NT2/D1 (cell line): ENCODE results near the gene ETFB.

Experiments used
- DNase-seq: peaks from one replicate; pipeline ENCODE4 v3.0.0-alpha.2; 2011; ENCODE audit warnings: low read depth, low spot score
- H3K27me3 ChIP-seq: 2 replicates; pipeline ENCODE4 v1.6.0; 2011; ENCODE audit warnings: mild to moderate bottlenecking; ENCODE audit not compliant: insufficient read length, insufficient read depth
- H3K36me3 ChIP-seq: 2 replicates; pipeline ENCODE4 v1.6.1; 2011; ENCODE audit warnings: mild to moderate bottlenecking, low read length, mixed read lengths; ENCODE audit not compliant: insufficient read depth, insufficient read length
- H3K4me1 ChIP-seq: 2 replicates; pipeline ENCODE4 v1.5.1; 2011; ENCODE audit not compliant: insufficient read depth, insufficient read length
- H3K4me3 ChIP-seq: 2 replicates; pipeline ENCODE4 v1.5.1; 2011; ENCODE audit warnings: low read depth; ENCODE audit not compliant: insufficient read length
- H3K9ac ChIP-seq: 2 replicates; pipeline ENCODE4 v1.6.0; 2011; ENCODE audit warnings: low read depth; ENCODE audit not compliant: insufficient read length
- H3K9me3 ChIP-seq: 2 replicates; pipeline ENCODE4 v1.5.1; 2011; ENCODE audit warnings: mild to moderate bottlenecking, low read length; ENCODE audit not compliant: insufficient read depth
- SUZ12 ChIP-seq: IDR thresholded peaks from 2 replicates; pipeline ENCODE4 v1.6.1; 2011; ENCODE audit not compliant: insufficient read length, insufficient read depth; ENCODE audit errors: extremely low read depth
- YY1 ChIP-seq: IDR thresholded peaks from 2 replicates; pipeline ENCODE4 v1.6.1; 2011; ENCODE audit not compliant: insufficient read length, insufficient read depth
- ZNF274 ChIP-seq: IDR thresholded peaks from 2 replicates; pipeline ENCODE4 v1.6.1; 2011; ENCODE audit warnings: mild to moderate bottlenecking, low read depth, low read length

Gene ETFB

DNA sequence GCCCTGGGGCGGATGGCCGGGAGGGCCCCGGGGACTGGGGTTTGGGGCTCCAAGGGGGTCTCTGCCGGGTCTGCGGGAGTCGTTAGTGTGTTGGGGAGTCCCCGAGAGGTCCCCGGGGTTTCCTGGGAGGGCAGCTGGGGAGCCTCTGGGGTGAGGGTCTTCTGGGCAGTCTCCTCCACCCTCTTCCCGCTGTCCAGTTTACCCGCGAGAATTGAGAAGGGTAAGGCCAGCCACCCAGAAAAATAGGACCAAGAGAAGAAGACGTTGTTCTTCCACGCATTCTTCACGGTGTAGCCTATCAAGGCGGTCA is 1.0 kb upstream of the ETFB start:
- no peaks in the 10 kb centered on the region for H3K36me3 ChIP-seq
- H3K27me3 ChIP-seq, result no peaks in the 10 kb centered on the region
- peak overlapping the region; percentile 96 for H3K9ac ChIP-seq
- H3K9me3 ChIP-seq, result no peaks in the 10 kb centered on the region
- TF ChIP-seq YY1 (no peak), ZNF274 (no peak), SUZ12 (no peak)
- peak overlapping the region; percentile 83 for H3K4me3 ChIP-seq
- H3K4me1 ChIP-seq, result peaks cover 4% of the 10 kb centered on the region
- DNase-seq, result no peak

DNA sequence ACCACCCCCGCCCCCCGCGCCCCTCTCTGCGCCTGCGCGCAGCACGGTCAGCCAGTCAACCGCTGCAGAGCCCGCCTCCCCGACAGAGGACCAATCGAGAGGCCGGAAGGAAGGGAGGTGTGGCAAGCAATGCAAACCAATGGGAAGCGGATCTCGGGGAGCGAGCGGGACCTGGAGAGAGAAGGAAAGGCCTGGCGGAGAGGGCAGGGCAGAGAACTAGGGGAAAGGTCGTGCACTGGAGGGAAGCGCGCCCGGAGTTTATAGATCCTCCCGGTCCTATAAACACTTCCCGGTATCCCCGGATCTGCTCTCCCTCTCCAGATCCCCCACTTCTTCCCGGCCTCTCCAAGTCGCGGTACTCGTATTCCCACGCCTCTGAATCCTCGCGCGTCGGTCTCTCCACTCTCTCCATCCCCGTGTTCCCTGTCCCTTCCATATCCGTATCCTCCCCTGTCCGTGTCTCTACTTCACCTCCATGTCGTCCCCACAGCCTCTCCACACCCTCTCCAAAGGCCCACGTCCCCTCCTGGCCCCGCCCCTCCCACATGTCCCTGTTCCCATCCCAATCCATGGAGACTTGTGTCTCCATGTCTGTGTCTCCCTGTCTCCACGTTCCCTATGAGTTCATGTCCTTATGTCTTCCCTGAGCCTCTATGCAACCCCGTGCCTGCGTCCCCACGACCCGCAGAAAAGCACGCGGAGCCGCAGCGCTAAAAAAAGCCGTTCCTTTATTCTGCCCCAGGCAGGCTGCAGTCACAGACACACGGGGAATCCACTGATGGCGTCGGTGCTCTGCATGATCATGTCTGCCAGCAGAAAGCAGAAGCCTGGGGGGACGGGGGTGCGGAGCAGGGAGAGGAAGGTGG is 434 bp upstream of the ETFB start:
- Histone ChIP-seq H3K4me1 (peaks cover 4% of the 10 kb centered on the region), H3K9ac (peak overlapping the region; percentile 96), H3K36me3 (no peaks in the 10 kb centered on the region), H3K27me3 (no peaks in the 10 kb centered on the region), H3K4me3 (peak overlapping the region; percentile 83), H3K9me3 (no peaks in the 10 kb centered on the region)
- TF ChIP-seq SUZ12 (no peak), YY1 (no peak)
- peak; percentile 91 for DNase-seq

DNA sequence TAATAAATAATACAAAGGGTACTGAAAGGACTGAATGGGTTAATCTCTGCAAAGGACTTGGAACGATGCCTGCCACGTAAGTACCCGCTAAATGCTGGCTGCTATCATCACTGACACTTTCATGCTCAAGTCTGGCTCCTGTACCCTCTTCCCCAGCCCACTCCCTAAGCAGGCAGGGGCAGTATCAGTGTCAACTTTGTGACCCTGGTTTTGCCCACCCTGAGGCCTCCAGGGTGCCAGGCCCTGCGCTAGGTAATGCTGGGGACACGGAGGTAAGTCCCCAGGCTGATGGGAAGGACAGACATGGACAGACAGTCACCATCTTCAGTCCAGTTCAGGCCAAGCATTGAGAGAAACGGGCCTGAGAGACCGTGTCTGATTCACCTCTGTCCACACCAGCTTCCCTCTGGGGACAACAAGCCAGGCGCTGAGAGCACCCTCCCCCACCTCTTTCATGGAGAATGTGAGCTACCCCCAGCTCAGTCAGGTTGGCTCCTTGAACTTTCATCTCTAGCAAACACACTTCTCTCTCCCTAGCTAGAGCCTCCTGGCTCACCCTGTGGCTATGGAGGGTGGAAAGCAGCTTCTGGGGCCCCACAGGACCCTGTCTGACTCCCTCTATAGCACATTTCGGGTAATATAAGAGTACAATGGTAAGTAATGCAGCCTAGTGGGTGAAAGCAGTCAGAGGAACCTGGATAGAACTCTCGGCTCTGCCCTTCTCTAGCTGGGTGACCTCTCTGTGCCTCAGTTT is 800 bp downstream of the ETFB start:
- Histone ChIP-seq H3K9ac (peak overlapping the region; percentile 92), H3K9me3 (no peaks in the 10 kb centered on the region), H3K27me3 (no peaks in the 10 kb centered on the region), H3K36me3 (no peaks in the 10 kb centered on the region), H3K4me3 (peak overlapping the region; percentile 73), H3K4me1 (peaks cover 4% of the 10 kb centered on the region)
- TF ChIP-seq YY1, result no peak
- no peak for TF ChIP-seq ZNF274
- no peak for TF ChIP-seq SUZ12
- DNase-seq, result no peak

DNA sequence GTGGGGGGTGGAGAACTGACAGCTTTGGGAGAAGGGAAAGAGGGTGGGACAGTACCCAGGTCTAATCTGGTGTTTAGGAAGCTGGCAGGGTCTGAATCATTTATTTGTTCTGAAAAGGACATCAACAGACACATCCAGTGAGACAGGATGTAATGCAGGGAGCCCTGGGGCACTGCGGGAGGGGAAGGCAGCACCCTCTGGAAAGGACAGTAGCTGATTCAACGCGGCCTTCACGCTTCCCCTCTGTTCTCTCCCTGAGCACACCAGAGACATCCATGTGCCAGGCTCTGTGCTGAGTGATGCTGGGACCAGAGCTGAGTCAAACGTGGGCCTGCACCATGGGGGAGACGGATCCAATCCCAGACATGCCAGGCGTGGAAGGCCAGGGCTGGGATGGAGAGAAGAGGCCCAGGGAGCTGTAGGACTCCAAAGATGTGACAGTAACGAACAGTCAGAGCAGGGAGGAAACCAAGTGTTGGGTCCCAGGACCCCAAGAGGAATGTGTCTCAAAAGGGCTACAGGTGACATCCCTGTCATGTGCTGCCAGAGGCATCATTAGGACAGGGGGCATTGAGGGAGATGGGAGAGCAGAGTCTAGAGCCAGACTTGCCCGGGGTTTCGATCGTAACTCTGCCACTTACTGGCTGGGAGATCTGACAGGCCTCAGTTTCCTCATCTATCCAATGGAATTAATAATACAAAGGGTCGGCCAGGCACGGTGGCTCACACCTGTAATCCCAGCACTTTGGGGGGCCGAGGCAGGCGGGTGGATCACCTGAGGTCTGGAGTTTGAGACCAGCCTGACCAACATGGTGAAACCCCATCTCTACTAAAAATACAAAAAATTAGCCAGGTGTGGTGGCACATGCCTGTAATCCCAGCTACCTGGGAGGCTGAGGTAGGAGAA is 1.7 kb downstream of the ETFB start:
- H3K4me1 ChIP-seq, result peaks cover 4% of the 10 kb centered on the region

DNA sequence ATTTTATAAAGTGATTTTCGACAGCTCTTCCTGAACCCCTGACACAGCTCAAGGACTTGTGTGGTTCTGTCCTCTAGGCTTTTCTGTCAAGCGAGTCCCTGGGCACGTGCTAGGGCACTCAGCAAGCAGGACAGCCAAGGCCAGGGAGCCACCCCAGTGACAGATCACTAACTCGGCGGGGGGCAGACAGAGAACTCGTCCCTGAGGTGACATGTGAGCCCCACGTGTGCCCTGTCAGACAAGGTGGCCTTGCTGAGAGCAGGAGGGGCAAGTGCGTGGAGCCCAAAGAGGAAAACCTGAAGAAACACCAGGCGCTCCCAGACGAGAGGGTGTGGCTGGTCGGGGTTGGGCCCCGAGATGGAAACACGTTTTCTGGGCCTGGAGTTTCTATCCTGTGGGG is 4.9 kb downstream of the ETFB start:
- DNase-seq, result no peak

More for the DNA sequence above, 1.7 kb downstream of the ETFB start:
- H3K36me3 ChIP-seq, result no peaks in the 10 kb centered on the region
- no peak overlapping the region for H3K9ac ChIP-seq
- H3K27me3 ChIP-seq, result no peaks in the 10 kb centered on the region
- TF ChIP-seq YY1 (no peak), SUZ12 (no peak), ZNF274 (no peak)
- no peak for DNase-seq
- no peaks in the 10 kb centered on the region for H3K9me3 ChIP-seq
- no peak overlapping the region for H3K4me3 ChIP-seq

DNA sequence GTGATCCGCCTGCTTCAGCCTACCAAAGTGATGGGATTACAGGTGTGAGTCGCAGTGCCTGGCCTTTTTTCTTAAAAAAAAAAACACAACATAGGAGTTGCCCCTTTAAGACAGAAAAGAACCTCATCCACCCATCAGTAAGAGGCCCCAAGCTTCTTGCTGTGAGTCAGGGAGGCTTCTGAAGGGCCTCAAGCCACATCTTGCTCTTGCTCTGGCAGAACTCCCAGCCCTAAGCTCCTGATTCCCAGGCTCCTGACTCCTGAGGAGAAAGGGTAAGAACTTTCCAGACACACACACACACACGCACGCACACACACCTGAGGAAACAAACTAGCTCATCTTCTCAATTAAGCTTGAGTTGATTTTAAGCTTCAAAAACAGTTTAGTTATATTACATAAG is 6.9 kb downstream of the ETFB start:
- H3K9ac ChIP-seq, result no peak overlapping the region
- no peak for DNase-seq
- H3K27me3 ChIP-seq, result no peaks in the 10 kb centered on the region
- H3K4me1 ChIP-seq, result peaks cover 1% of the 10 kb centered on the region
- H3K36me3 ChIP-seq, result no peaks in the 10 kb centered on the region
- no peaks in the 10 kb centered on the region for H3K9me3 ChIP-seq
- H3K4me3 ChIP-seq, result no peak overlapping the region
- TF ChIP-seq ZNF274 (no peak), YY1 (no peak), SUZ12 (no peak)

More for the DNA sequence above, 4.9 kb downstream of the ETFB start:
- Histone ChIP-seq H3K9me3 (no peaks in the 10 kb centered on the region), H3K36me3 (no peaks in the 10 kb centered on the region), H3K4me1 (no peaks in the 10 kb centered on the region), H3K9ac (no peak overlapping the region), H3K27me3 (no peaks in the 10 kb centered on the region), H3K4me3 (no peak overlapping the region)
- TF ChIP-seq ZNF274 (no peak), YY1 (no peak), SUZ12 (no peak)
